GM19240 (cell line): ENCODE results near the gene PIP5KL1.

ENCODE experiments used
- DNase-seq: peaks from one replicate; pipeline ENCODE4 v3.0.0; 2011; ENCODE audit warnings: low spot score; ENCODE audit not compliant: insufficient read length

The PIP5KL1 gene

DNA sequence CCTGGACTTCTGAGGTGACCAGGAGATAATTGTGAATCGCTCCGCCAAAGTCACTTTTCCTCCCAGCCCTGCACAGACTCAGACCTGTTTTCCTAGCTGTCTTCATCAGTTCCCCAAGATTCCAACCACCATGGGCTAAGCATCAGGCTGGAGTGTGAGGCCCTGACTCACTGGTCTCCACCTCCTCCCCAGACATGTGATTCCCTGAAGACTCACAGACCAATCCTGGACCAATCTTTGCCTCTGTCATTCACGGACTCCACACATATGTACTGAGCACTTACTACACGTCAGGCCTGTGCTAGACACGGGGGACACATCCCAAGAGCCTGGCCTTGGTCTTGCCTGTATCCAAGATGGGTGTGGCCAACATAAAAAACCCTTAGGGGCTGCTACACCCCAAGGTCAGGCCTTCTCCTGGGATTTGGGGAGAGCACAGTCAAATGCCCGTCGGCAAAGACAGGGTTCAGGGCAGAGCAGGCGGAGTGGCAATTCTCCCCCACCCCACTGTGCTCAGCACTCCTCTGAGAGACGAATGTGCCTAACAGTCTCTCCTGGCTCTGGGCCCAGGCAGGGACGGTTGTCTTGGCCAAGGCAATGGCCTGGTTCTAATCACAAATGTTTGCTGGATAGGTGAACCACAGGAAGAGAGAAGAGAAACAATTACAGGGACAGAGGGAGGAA lies 38.3 kb upstream of the PIP5KL1 start:
- DNase-seq: no peak

- DNase-seq: no peak
These were observed 37.5 kb upstream of the PIP5KL1 start for GRCh38 chr9:127968042-127968441.

GRCh38 chr9:127967151-127967809 lies 36.7 kb upstream of the PIP5KL1 start:
- DNase-seq: no peak

DNA sequence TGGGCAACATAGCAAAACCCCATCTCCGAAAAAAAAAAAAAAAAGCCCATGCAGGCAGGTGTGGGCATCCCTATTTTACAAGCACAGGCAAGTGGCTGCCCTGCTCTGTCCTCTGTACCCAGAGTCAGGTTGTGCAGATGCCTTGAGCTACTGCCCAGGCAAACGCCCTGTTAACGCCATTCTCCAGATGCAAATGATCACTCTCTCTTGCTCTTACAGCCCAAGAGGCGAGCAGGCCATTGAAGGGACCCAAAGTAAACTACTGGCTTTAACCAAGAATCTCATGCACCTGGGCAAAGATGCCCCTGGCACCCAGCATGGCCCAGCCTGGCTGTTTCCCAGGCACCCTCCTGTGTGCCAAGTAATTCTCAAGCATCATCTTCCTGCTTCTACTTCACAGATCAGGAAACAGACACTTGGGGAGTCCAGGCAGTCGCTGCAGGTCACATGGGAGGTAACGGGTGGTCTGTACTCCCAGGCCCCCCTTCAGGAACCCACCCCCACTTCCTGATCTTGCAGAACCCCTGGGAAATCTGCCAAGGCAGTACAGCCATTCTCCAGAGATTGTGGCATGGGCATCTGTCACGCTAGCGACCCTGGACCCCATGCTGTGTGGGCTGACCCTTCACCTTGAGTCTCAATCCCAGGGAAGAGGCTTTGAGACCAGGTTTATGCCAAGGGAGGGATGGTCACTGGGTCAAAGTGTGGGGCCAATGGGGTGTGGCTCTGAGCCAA lies 36.0 kb upstream of the PIP5KL1 start:
- no peak for DNase-seq

GRCh38 chr9:127965953-127966352 lies 35.4 kb upstream of the PIP5KL1 start:
- DNase-seq: no peak

GRCh38 chr9:127963359-127964064 lies 32.9 kb upstream of the PIP5KL1 start:
- no peak for DNase-seq

GRCh38 chr9:127963041-127963358 lies 32.4 kb upstream of the PIP5KL1 start:
- DNase-seq: no peak

- no peak for DNase-seq
These were observed 31.7 kb upstream of the PIP5KL1 start for GRCh38 chr9:127962278-127962677.

DNA sequence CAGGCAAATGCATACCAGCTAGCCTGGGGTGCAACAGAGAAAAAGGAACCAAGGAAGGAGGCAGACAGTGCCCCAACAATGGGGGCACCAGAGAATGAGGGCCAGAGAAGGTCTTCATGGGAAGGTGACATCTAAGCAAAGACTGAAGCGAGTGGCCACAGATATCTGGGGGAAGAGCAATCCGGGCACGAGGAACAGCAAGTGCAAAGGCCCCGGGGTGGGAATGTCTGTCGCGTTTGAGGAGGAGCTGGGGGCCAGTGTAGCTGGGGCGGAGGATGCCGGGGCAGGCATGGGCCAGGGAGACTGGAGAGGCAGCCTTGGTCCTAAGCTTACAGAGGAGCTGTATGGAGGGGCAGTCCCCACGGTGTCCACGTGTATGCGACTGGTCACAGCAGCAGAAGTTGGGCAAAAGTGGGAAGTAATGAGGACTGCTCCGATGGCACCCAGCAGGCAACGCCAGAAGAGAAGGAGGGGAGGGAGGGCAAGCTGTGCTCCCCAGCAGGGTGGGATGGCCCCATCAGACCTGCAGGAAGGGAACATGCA lies 31.1 kb upstream of the PIP5KL1 start:
- DNase-seq: no peak

DNA sequence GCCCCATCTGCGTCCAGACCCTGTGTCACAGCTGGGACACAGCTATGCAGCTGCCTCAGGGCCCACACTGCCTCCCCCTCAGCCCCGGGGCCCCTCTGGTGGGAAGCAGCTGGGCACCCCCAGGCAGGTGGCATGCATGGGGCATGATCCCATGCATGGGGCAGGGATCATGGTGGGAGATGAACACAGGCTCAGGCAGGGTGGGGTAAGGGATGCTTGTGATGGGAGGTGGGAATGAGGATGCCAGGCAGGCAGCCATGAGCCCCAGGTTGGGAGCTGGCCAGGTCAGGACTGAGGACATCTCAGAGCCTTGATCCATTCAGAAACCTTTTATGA lies 30.5 kb upstream of the PIP5KL1 start:
- no peak for DNase-seq

DNA sequence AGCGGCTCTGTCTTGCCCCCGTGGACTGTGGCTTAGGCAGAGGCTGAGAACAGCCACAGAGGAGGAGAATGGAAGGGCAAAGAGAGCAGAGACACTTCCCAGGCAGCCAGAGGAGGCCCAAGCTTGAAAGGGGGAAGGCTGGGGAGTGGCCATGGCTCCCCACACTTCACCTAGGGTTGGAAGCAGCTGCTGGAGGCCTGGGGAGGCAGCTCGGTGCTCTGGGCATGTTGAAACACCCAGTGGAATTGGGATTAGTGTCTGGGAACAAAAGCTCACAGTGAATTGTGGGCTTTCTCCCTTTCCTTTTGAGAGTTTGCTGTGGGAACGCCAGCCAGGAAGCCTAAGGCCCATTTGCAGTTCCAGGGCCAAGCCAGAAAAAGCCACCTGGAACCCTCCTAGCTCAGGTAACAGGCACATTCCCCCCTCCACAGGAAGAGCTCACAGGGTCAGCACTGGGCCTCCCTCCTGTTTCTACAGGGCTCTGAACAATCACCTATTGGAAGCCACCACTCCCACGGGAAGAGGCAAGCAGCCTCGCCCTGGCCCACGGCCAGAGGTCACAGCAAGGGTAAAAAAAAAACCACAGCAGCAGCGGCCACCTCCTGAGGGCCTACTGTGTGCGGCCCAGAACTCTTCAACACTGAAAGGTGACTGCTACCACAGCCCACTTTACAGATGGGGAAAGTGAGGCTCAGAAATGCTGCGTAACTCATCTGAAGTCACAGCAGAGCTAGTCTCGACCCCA lies 30.0 kb upstream of the PIP5KL1 start:
- no peak for DNase-seq

DNA sequence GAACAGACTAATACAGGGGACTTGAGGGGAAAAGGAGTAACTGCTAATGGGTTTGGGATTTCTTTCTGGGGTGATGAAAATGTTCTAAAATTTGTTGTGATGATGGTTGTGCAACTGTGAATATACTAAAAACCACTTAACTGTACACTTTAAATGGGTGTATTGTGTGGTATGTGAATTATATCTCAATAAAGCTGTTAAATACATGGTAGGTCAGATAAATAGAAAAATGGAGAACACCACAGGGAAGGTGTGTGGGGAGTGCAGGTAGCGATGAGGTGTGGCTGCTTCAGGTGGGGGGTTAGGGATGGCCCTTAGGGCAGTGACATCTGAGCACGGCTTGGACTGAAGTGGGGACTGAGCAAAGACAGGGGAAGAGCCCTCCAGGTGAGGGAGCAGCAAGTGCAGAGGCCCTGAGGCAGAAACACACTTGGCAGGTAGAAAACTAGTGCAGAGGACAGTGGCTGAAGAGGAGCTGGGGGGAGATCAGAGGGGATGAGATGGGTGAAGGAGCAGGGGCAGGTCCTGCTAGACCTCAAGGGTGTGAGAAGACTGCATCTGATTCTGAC lies 29.3 kb upstream of the PIP5KL1 start:
- DNase-seq: no peak

DNA sequence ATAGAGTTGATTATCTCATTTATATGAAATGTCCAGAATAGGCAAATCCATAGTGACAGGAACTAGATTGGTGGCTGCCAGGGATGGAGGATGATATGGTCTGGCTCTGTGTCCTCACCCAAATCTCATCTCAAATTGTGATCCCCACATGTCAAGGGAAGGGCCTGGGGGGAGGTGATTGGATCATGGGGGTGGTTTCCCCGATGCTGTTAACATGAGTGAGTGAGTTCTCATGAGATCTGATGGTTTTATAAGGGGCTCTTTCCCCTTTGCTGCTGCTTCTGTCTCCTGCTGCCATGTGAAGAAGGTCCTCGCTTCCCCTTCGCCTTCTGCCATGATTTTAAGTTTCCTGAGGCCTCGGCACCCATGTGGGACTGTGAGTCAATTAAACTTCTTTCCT lies 28.8 kb upstream of the PIP5KL1 start:
- no peak for DNase-seq

GRCh38 chr9:127958728-127959127 lies 28.2 kb upstream of the PIP5KL1 start:
- DNase-seq: no peak

DNA sequence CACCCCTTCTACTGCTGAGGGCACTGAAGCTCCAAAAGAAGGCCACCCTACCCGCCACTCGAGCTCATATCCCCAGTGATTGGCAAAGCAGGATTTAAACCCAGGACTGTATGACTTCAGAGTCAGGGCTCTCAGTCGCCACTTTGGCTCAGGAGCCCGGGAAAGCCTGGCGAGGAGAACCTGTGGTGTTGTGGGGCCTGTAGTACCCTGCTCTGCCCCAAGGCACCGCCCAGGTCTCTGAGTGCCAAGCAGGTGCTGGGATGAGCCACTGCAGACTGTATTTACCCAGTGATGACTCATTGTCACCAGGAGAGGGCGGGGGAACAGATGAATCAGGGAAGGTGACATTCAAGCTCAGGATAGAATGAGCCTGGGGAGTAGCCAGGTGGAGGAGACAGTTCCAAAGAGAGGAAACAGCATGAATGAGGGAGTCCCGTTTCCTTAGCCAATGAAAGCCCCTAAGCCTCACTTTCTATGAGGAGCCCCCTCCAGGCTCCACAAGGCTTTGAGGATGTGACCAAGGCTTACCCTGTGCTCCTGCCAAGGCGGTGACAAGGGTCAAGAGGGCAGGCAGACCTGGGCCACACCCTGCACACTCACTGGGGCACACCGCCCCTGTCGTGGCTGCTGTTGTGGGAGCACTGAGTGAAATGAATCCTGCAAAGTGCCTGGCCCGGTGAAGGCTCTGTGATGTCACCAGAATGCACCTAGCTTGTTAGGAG lies 24.9 kb upstream of the PIP5KL1 start:
- peak; percentile 80 for DNase-seq

- no peak for DNase-seq
These were observed 24.3 kb upstream of the PIP5KL1 start for GRCh38 chr9:127954831-127955293.

DNA sequence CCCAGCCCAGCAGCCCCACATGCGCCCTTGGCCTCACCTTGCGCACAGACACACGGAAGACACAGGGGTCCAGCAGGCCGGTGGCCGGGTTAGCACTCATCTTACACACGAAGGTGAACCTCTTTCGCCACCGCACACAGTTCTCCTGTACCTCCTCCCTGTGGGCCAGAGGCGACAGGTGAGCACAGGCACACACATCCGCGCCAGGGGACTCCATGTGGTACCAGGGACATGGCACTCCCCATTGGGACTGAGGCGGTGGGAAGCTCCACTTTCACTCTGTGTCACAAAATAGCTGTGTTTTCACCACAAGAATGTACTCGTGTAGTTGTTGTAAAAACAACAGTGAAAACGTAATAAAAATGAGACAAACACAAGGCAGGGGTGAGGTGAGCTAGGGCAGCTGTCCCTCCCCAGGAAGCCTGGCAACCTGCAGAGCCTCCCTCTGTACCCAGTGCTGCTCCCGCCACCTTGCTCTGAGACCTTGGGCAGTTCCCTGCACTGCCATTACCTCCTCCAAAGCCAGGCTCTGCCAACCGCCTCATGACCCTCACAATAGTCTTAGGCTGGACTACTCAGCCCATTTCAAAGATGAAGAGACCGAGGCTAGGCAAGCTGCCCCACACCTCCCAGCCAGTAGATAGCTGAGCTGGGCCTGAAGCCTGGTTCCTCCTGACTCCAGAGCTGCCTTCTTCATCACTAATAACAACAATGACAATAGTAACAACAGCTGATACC lies 23.4 kb upstream of the PIP5KL1 start:
- DNase-seq: no peak

- no peak for DNase-seq
These were observed 22.6 kb upstream of the PIP5KL1 start for GRCh38 chr9:127953154-127953553.

DNA sequence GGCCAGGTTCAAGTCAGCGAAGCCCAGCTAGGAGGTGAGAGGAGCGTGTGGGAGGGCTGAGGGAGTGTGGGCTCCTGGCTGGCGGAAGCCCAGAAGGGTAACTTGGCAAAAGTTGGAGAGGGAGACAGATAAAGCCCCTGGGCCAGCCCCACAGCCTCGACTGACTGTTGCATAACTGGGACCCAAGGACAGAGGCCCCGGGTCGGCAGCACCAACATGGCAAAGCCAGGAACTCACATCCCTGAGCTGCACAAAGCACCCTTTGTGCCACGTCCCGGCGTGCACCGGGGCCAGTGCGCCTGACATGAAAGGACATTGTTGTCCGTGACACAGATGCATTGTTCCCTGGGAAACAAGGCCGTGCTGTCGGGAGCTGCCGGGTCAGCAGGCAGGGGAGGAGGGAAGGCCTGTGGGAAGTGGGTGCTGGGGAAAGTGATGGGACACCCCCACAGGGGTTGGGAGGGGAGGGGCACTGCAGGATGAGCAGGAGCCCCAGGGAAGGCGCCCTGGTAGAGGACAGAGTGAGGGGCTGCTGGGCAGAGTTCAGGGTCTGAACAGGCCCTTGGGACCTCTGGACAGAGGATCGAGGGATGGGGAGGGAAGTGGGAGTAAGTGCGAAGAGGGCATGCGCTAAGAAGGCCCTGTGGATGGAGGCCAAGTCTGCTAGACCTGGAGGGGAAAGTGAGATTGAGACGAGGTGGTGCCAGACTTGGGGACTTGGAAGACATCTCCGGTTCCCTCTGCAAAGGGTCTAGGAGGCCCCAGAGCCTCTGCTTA lies 20.1 kb upstream of the PIP5KL1 start:
- DNase-seq: no peak
